Nephron (organoid): ENCODE measurements around the gene IL17RD.

ENCODE experiments used
- H3K27ac Mint-ChIP-seq, 3 experiments: 2 replicates each; pipeline ENCODE4 v1.8.0; 2020; ENCODE audit warnings: mixed read lengths in 3 of 3, mild to moderate bottlenecking in 2 of 3, moderate library complexity in 1 of 3
- H3K27me3 Mint-ChIP-seq: 2 replicates; pipeline ENCODE4 v1.8.0; 2021; ENCODE audit warnings: low read depth, mild to moderate bottlenecking, moderate library complexity, mixed read lengths
- H3K36me3 Mint-ChIP-seq: 2 replicates; pipeline ENCODE4 v1.8.0; 2020; ENCODE audit warnings: low read depth, mixed read lengths
- H3K4me1 Mint-ChIP-seq: 2 replicates; pipeline ENCODE4 v1.8.0; 2020; ENCODE audit warnings: mixed read lengths
- H3K4me3 Mint-ChIP-seq, 3 experiments: 2 replicates each; pipeline ENCODE4 v1.8.0; 2020; ENCODE audit warnings: mild to moderate bottlenecking in 3 of 3, mixed read lengths in 3 of 3, moderate library complexity in 2 of 3
- H3K9me3 Mint-ChIP-seq: 2 replicates; pipeline ENCODE4 v1.8.0; 2020; ENCODE audit warnings: mixed read lengths
- CTCF ChIP-seq, 3 experiments: fragments of 200-600 bp; sonication (generic); IDR thresholded peaks; one replicate each; pipeline ENCODE4 v1.5.0; 2021; ENCODE audit warnings: antibody characterized with exemption in 3 of 3; ENCODE audit not compliant: unreplicated experiment in 3 of 3

IL17RD gene

GRCh38 chr3:57169872-57170623 is 4.9 kb upstream of the IL17RD start:
- TF ChIP-seq CTCF (IDR thresholded peaks at IDR 0.05; ENCODE audit: unreplicated experiment in 3 of 3): peak; percentile 83 to 89 (median 89)
- no peaks in the 10 kb centered on the region for H3K9me3 Mint-ChIP-seq
- peak overlapping the region; percentile 51 to 54 (median 53) for H3K4me3 Mint-ChIP-seq
- H3K36me3 Mint-ChIP-seq: no peaks in the 10 kb centered on the region
- H3K27ac Mint-ChIP-seq: peak overlapping the region in 2 of 3 experiments; percentile 1 to 39
- H3K27me3 Mint-ChIP-seq: peaks cover 11% of the 10 kb centered on the region
- H3K4me1 Mint-ChIP-seq: peaks cover 32% of the 10 kb centered on the region

- Mint-ChIP-seq H3K27me3 (peaks cover 11% of the 10 kb centered on the region), H3K9me3 (no peaks in the 10 kb centered on the region), H3K27ac (peak overlapping the region in 2 of 3 experiments; percentile 61 to 75), H3K4me3 (peak overlapping the region; percentile 56 to 68 (median 56)), H3K4me1 (peaks cover 27% of the 10 kb centered on the region), H3K36me3 (no peaks in the 10 kb centered on the region)
- no peak for TF ChIP-seq CTCF (IDR thresholded peaks at IDR 0.05; ENCODE audit: unreplicated experiment in 3 of 3)
Measured at GRCh38 chr3:57169108-57169507, 4.0 kb upstream of the IL17RD start.

GRCh38 chr3:57168151-57168550 is 3.0 kb upstream of the IL17RD start:
- H3K27ac Mint-ChIP-seq: peak overlapping the region; percentile 35 to 78 (median 75)
- peak overlapping the region; percentile 31 to 71 (median 58) for H3K4me3 Mint-ChIP-seq
- H3K36me3 Mint-ChIP-seq: no peaks in the 10 kb centered on the region
- peaks cover 11% of the 10 kb centered on the region for H3K27me3 Mint-ChIP-seq
- H3K4me1 Mint-ChIP-seq: peaks cover 33% of the 10 kb centered on the region
- TF ChIP-seq CTCF (IDR thresholded peaks at IDR 0.05; ENCODE audit: unreplicated experiment in 3 of 3): no peak
- H3K9me3 Mint-ChIP-seq: no peaks in the 10 kb centered on the region

- H3K4me1 Mint-ChIP-seq: peaks cover 48% of the 10 kb centered on the region
- TF ChIP-seq CTCF (IDR thresholded peaks at IDR 0.05; ENCODE audit: unreplicated experiment in 3 of 3): no peak
- H3K9me3 Mint-ChIP-seq: no peaks in the 10 kb centered on the region
- H3K36me3 Mint-ChIP-seq: no peaks in the 10 kb centered on the region
- H3K27me3 Mint-ChIP-seq: peaks cover 11% of the 10 kb centered on the region
- peak overlapping the region; percentile 1 to 97 (median 31) for H3K27ac Mint-ChIP-seq
- H3K4me3 Mint-ChIP-seq: peak overlapping the region; percentile 61 to 89 (median 73)
Measured at GRCh38 chr3:57166660-57167059, 1.5 kb upstream of the IL17RD start.

- H3K9me3 Mint-ChIP-seq: no peaks in the 10 kb centered on the region
- no peaks in the 10 kb centered on the region for H3K36me3 Mint-ChIP-seq
- peak overlapping the region; percentile 1 to 97 (median 95) for H3K27ac Mint-ChIP-seq
- H3K4me1 Mint-ChIP-seq: peaks cover 58% of the 10 kb centered on the region
- peak overlapping the region; percentile 85 to 89 (median 89) for H3K4me3 Mint-ChIP-seq
- no peak for TF ChIP-seq CTCF (IDR thresholded peaks at IDR 0.05; ENCODE audit: unreplicated experiment in 3 of 3)
- H3K27me3 Mint-ChIP-seq: peaks cover 6% of the 10 kb centered on the region
Measured at GRCh38 chr3:57165641-57166040, 488 bp upstream of the IL17RD start.

- peak overlapping the region; percentile 99 for H3K27ac Mint-ChIP-seq
- TF ChIP-seq CTCF (IDR thresholded peaks at IDR 0.05; ENCODE audit: unreplicated experiment in 3 of 3): no peak
Measured at GRCh38 chr3:57164217-57164656, 916 bp downstream of the IL17RD start.

More at GRCh38 chr3:57164217-57164656, 916 bp downstream of the IL17RD start:
- Mint-ChIP-seq H3K27me3 (peaks cover 6% of the 10 kb centered on the region), H3K4me3 (peak overlapping the region; percentile 99 to 100 (median 99)), H3K9me3 (no peaks in the 10 kb centered on the region), H3K36me3 (no peaks in the 10 kb centered on the region), H3K4me1 (peaks cover 63% of the 10 kb centered on the region)
